Prostate gland (tissue), 2 donors: ENCODE data around the gene TJP3. TPM values are rescaled to one million over a fixed set of nuclear protein-coding genes. Genes with fewer than 3 reads are reported as not detected.

ENCODE experiments used
- DNase-seq: peaks from one replicate; pipeline ENCODE4 v3.0.0-alpha.2; 2019; ENCODE audit warnings: low spot score
- H3K27ac ChIP-seq, 2 donors: fragments of 200-600 bp; sonication (generic); 2 replicates each; pipeline ENCODE4 v1.5.1; 2017 to 2019
- H3K27me3 ChIP-seq: fragments of 200-600 bp; sonication (generic); replicated peaks from 2 replicates; pipeline ENCODE4 v1.5.1; 2019; ENCODE audit not compliant: insufficient read depth
- H3K36me3 ChIP-seq, 2 donors: fragments of 200-600 bp; sonication (generic); 1 replicate in 1 of 2; 2 replicates in 1 of 2; pipeline versions ENCODE4 v1.5.1 to v1.8.1; 2017 to 2019
- H3K4me1 ChIP-seq: fragments of 200-600 bp; sonication (generic); replicated peaks from 2 replicates; pipeline ENCODE4 v1.5.1; 2019
- H3K4me3 ChIP-seq, 2 donors: fragments of 200-600 bp; sonication (generic); 2 replicates each; pipeline ENCODE4 v1.5.1; 2017 to 2019
- H3K9me3 ChIP-seq: fragments of 200-600 bp; sonication (generic); 2 replicates; pipeline ENCODE4 v1.5.1; 2017
- CTCF ChIP-seq, 4 experiments: fragments of 200-600 bp in 2 of 4; fragments of 450-650 bp in 2 of 4; sonication (generic) in 2 of 4; IDR thresholded peaks; 1 replicate in 3 of 4; 2 replicates in 1 of 4; pipeline ENCODE4 v1.5.1; 2016 to 2019; ENCODE audit warnings: antibody characterized with exemption in 4 of 4, mild to moderate bottlenecking in 2 of 4, moderate library complexity in 2 of 4
- POLR2A ChIP-seq: fragments of 450-650 bp; IDR thresholded peaks from one replicate; pipeline ENCODE4 v1.6.1; 2016; ENCODE audit warnings: antibody characterized with exemption, mild to moderate bottlenecking
- POLR2AphosphoS5 ChIP-seq: sonication (generic); formaldehyde crosslinking; IDR thresholded peaks from one replicate; pipeline ENCODE4 v1.6.1; 2017; ENCODE audit warnings: antibody characterized with exemption
- WGBS: methylation state at CpG from one replicate; pipeline ENCODE4 v1.1.5; 2018; 5-methylcytosine and 5-hydroxymethylcytosine counted together
- intact Hi-C: fragments of 100-400 bp; cut with DNase I; formaldehyde crosslinking; loops from one replicate; pipeline ENCODE4 v1.14.2; 2022
- total RNA-seq, 2 donors: library from RNA; depleted of rRNA; stranded (reverse); fragments of >200 nt; gene quantifications; one replicate each; pipeline ENCODE4 v1.1.0, GENCODE V29; 2016

The TJP3 gene
- total RNA-seq, 2 donors from 2014 or later = 14.6 to 17.8 TPM

DNA sequence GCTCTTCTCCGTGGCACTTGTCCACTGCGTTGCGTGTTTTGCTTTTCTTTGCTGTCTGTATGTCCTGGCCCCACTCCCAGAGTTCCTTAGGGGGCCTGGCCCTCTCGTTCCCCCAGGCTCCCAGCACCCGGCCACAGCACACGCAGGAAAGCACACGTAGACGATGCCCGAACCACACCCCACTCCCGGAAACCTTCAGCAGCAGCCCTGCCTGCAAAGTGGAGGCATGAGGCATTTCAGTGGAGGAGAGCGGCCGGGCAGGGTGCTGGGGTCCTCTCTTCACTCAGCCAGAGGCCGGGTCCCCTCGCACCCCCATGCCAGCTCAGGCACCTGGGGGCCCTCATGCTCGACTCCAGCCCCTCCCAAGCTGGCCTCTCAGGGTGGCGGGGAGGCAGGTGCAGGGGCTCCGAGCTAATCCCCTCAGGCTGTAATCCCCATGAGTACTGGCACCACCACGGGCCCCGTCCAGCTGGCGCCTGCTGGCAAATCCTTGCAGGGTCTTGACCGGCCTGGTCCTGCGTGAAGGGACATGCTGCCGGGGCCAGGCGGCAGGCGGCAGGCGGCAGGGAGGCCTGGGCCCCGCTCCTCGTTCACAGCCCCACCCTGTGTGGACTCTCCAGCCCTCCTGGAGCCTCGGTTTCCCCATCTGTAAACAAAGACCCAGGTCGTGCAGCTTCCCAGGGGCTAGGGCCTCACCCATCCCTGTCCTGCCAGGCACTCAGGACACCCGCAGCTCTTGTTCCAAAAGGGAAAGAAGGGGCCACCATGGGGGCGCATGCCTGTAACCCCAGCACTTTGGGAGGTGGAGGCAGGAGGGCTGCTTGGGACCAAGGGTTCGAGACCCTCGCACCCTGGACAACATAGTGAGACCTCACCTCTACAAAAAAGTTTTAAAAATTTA is 14.9 kb upstream of the TJP3 start:
- Histone ChIP-seq H3K27me3 (no peaks in the 10 kb centered on the region), H3K4me1 (peaks cover 3% of the 10 kb centered on the region), H3K27ac (peak overlapping the region in 1 of 2 donors; percentile 13), H3K4me3 (no peak overlapping the region), H3K36me3 (no peaks in the 10 kb centered on the region), H3K9me3 (no peaks in the 10 kb centered on the region)
- 56% methylated on average over 34 of the region's 34 CpGs for WGBS
- TF ChIP-seq POLR2A (no peak), CTCF (IDR thresholded peaks at IDR 0.05) (no peak), POLR2AphosphoS5 (no peak)
- no peak for DNase-seq
- intact Hi-C loops = no loop called here

DNA sequence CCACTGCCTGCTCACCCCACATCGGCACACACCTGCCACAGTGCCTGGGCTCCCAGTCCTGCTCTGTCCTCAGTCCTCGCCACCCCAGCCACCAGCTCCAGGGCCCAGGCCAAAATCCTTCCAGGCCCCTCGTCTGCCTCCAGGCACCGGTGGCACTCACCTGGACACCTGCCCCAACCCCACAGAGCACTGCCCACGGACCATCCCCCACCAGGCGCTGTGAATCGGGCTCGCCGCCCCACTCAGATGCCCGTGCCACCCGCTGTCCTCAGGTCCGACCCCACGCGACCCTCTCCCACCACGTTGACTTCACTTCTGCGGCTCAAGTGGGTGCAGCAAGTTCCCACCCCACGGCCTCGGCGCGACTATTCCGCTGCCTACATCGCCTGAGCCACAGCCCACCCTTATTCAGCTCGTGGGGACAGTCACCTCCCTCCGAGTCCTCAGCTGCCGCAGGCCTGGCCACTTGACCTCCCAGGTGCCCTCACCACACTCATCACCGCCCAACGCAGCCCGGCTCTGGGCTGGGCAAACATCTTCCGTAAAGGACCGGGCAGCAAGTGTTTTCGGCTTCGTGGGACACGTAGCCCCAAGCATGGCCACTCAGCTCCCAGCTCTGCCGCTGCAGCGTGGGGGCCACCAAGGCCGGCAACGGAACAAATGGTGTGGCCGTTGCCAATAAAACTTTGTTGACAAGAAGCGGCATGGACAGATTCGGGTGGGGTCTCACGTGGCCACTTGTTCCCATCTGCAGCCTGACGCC is 13.6 kb upstream of the TJP3 start:
- no peak overlapping the region for H3K27ac ChIP-seq
- WGBS = 89% methylated on average over 42 of the region's 42 CpGs

GRCh38 chr19:3695124-3695733 is 13.0 kb upstream of the TJP3 start:
- intact Hi-C loops = no loop called here
- 88% methylated on average over 21 of the region's 25 CpGs for WGBS
- Histone ChIP-seq H3K27me3 (no peaks in the 10 kb centered on the region), H3K4me1 (no peaks in the 10 kb centered on the region), H3K27ac (no peak overlapping the region), H3K36me3 (no peaks in the 10 kb centered on the region), H3K4me3 (no peak overlapping the region), H3K9me3 (no peaks in the 10 kb centered on the region)
- no peak for TF ChIP-seq CTCF (IDR thresholded peaks at IDR 0.05)
- TF ChIP-seq POLR2AphosphoS5 = no peak
- TF ChIP-seq POLR2A = no peak
- DNase-seq = no peak

More for the DNA sequence above, 13.6 kb upstream of the TJP3 start:
- intact Hi-C loops = no loop called here
- H3K27me3 ChIP-seq = no peaks in the 10 kb centered on the region
- DNase-seq = no peak
- no peaks in the 10 kb centered on the region for H3K4me1 ChIP-seq
- no peak for TF ChIP-seq CTCF (IDR thresholded peaks at IDR 0.05)
- TF ChIP-seq POLR2AphosphoS5 = no peak
- no peak for TF ChIP-seq POLR2A
- H3K36me3 ChIP-seq = no peaks in the 10 kb centered on the region
- no peak overlapping the region for H3K4me3 ChIP-seq
- no peaks in the 10 kb centered on the region for H3K9me3 ChIP-seq

- H3K27ac ChIP-seq = no peak overlapping the region
- no peaks in the 10 kb centered on the region for H3K9me3 ChIP-seq
- 85% methylated on average over 23 of the region's 23 CpGs for WGBS
- no peak for DNase-seq
- H3K36me3 ChIP-seq = no peaks in the 10 kb centered on the region
- H3K4me3 ChIP-seq = no peak overlapping the region
- intact Hi-C loops = no loop called here
- no peaks in the 10 kb centered on the region for H3K27me3 ChIP-seq
- TF ChIP-seq POLR2A (no peak), CTCF (IDR thresholded peaks at IDR 0.05) (no peak), POLR2AphosphoS5 (no peak)
- H3K4me1 ChIP-seq = no peaks in the 10 kb centered on the region
Observed at GRCh38 chr19:3695986-3696659, 12.1 kb upstream of the TJP3 start.
